IMR-90 (cell line): ENCODE measurements around the gene LENEP. TPM values are rescaled to one million over a fixed set of nuclear protein-coding genes. Genes with fewer than 3 reads are reported as not detected.
A peak's percentile ranks its signal among the peaks of the same experiment; 100 is the strongest.

Experiments
- ATAC-seq: fragments of 200-7000 bp; cut with Tn5 transposase; 2 replicates; pipeline ENCODE4 v1.9.1; 2020; ENCODE audit warnings: low read depth, mild to moderate bottlenecking, moderate library complexity
- BruUV-seq: library from RNA; stranded (reverse); fragments of 400-500 nt; replicated peaks from 2 replicates; lab custom pipeline; 2021; lab: Mats Ljungman, UMichigan
- CTCF ChIA-PET: fragments of 300-600 bp; formaldehyde crosslinking; extraction: SDS; loops from one replicate; lab custom pipeline; 2021; ENCODE audit warnings: antibody characterized with exemption; lab: Yijun Ruan, JAX
- POLR2A ChIA-PET: fragments of 300-600 bp; sonication (Branson Sonifier 250); formaldehyde crosslinking; loops from one replicate; lab custom pipeline; 2022; ENCODE audit warnings: antibody characterized with exemption; ENCODE audit not compliant: unreplicated experiment; lab: Charles Lee
- DNase-seq: peaks from one replicate; pipeline ENCODE4 v3.0.0; 2013
- H2AFZ ChIP-seq: replicated peaks from 2 replicates; pipeline ENCODE3; 2013; ENCODE audit warnings: low read length, mild to moderate bottlenecking; ENCODE audit not compliant: poor library complexity
- H2AK5ac ChIP-seq: 2 replicates; pipeline ENCODE4 v1.6.1; 2013; ENCODE audit warnings: low read depth, low read length, inconsistent platforms
- H2AK9ac ChIP-seq: replicated peaks from 2 replicates; pipeline ENCODE3; 2013; ENCODE audit warnings: mild to moderate bottlenecking, low read depth, low read length, moderate library complexity; ENCODE audit not compliant: poor library complexity
- H2BK120ac ChIP-seq: 2 replicates; pipeline ENCODE4 v1.6.1; 2013; ENCODE audit warnings: low read depth, low read length, inconsistent platforms
- H2BK15ac ChIP-seq: 3 replicates; pipeline ENCODE4 v1.6.1; 2013; ENCODE audit warnings: low read depth, low read length, inconsistent platforms
- H2BK20ac ChIP-seq: 2 replicates; pipeline ENCODE4 v1.6.1; 2013; ENCODE audit warnings: low read depth, mild to moderate bottlenecking, inconsistent platforms, low read length, moderate library complexity
- H2BK5ac ChIP-seq: 2 replicates; pipeline ENCODE4 v1.6.1; 2013; ENCODE audit warnings: mild to moderate bottlenecking, low read depth, low read length, inconsistent platforms; ENCODE audit not compliant: poor library complexity, severe bottlenecking
- H3K14ac ChIP-seq: replicated peaks from 2 replicates; pipeline ENCODE4 v1.6.1; 2013; ENCODE audit warnings: low read depth, low read length, inconsistent platforms
- H3K18ac ChIP-seq: 2 replicates; pipeline ENCODE4 v1.6.1; 2013; ENCODE audit warnings: low read depth, low read length, control low read depth
- H3K23ac ChIP-seq: 2 replicates; pipeline ENCODE4 v1.6.1; 2013; ENCODE audit warnings: low read depth, low read length, inconsistent platforms
- H3K27ac ChIP-seq: 2 replicates; pipeline ENCODE4 v1.5.1; 2013; ENCODE audit warnings: mild to moderate bottlenecking, control low read depth, low read length; ENCODE audit not compliant: insufficient read depth
- H3K27me3 ChIP-seq: 2 replicates; pipeline ENCODE4 v1.6.1; 2013; ENCODE audit warnings: low read length; ENCODE audit not compliant: control insufficient read depth, insufficient read depth
- H3K36me3 ChIP-seq: 2 replicates; pipeline ENCODE4 v1.6.1; 2013; ENCODE audit warnings: low read length, mixed read lengths; ENCODE audit not compliant: control insufficient read depth, insufficient read depth
- H3K4ac ChIP-seq: 2 replicates; pipeline ENCODE4 v1.6.1; 2013; ENCODE audit warnings: low read depth, low read length, inconsistent platforms
- H3K4me1 ChIP-seq: 2 replicates; pipeline ENCODE4 v1.6.1; 2013; ENCODE audit warnings: low read length, mixed read lengths; ENCODE audit not compliant: control insufficient read depth, insufficient read depth
- H3K4me2 ChIP-seq: 2 replicates; pipeline ENCODE4 v1.6.1; 2013; ENCODE audit warnings: low read depth, mild to moderate bottlenecking, control low read depth, low read length, moderate library complexity
- H3K4me3 ChIP-seq: 2 replicates; pipeline ENCODE4 v1.5.1; 2013; ENCODE audit warnings: low read depth, mild to moderate bottlenecking, control low read depth, low read length, moderate library complexity; ENCODE audit not compliant: insufficient read depth
- H3K56ac ChIP-seq: 2 replicates; pipeline ENCODE4 v1.6.1; 2013; ENCODE audit warnings: low read length, inconsistent platforms; ENCODE audit not compliant: insufficient read depth; ENCODE audit errors: extremely low read depth
- H3K79me1 ChIP-seq, 2 experiments: 2 replicates each; pipeline ENCODE4 v1.6.1; 2013; ENCODE audit warnings: low read length in 2 of 2, inconsistent platforms in 1 of 2, low read depth in 1 of 2
- H3K9ac ChIP-seq: 2 replicates; pipeline ENCODE4 v1.6.1; 2013; ENCODE audit warnings: low read depth, low read length, control low read depth
- H3K9me1 ChIP-seq: 2 replicates; pipeline ENCODE4 v1.6.1; 2013; ENCODE audit warnings: low read length, inconsistent platforms; ENCODE audit not compliant: insufficient read depth
- H3K9me3 ChIP-seq: 2 replicates; pipeline ENCODE4 v1.6.1; 2013; ENCODE audit warnings: low read length; ENCODE audit not compliant: control insufficient read depth, insufficient read depth
- H4K20me1 ChIP-seq: 2 replicates; pipeline ENCODE4 v1.6.1; 2013; ENCODE audit warnings: low read length, inconsistent platforms; ENCODE audit not compliant: insufficient read depth
- H4K5ac ChIP-seq: 2 replicates; pipeline ENCODE4 v1.6.1; 2013; ENCODE audit warnings: mild to moderate bottlenecking, low read depth, low read length, control low read depth
- H4K8ac ChIP-seq, 2 experiments: 2 replicates each; pipeline ENCODE4 v1.6.1; 2013; ENCODE audit warnings: low read depth in 2 of 2, low read length in 2 of 2, control low read depth in 1 of 2, inconsistent platforms in 1 of 2
- H4K91ac ChIP-seq: 2 replicates; pipeline ENCODE4 v1.6.1; 2013; ENCODE audit warnings: low read depth, low read length, inconsistent platforms; ENCODE audit not compliant: insufficient read depth
- BHLHE40 ChIP-seq: fragments of 150-350 bp; IDR thresholded peaks from 2 replicates; pipeline ENCODE4 v1.6.1; 2016; ENCODE audit warnings: mild to moderate bottlenecking, low read depth, low read length
- MAZ ChIP-seq: IDR thresholded peaks from 2 replicates; pipeline ENCODE4 v1.6.1; 2012; ENCODE audit warnings: low read depth, mild to moderate bottlenecking, low read length, improper control_type of control experiment, moderate library complexity, borderline replicate concordance
- RCOR1 ChIP-seq: IDR thresholded peaks from 2 replicates; pipeline ENCODE4 v1.6.1; 2012; ENCODE audit warnings: mild to moderate bottlenecking, low read length, improper control_type of control experiment; ENCODE audit not compliant: insufficient replicate concordance
- WGBS, 2 experiments: methylation state at CpG; one replicate each; pipeline versions ENCODE4 v1.1.5 to v1.1.7; 2013; ENCODE audit warnings: missing lambda C conversion rate in 2 of 2; ENCODE audit not compliant: insufficient read length in 1 of 2; ENCODE audit errors: extremely low coverage in 2 of 2; 5-methylcytosine and 5-hydroxymethylcytosine counted together
- dilution Hi-C: fragments of 300-500 bp; cut with HindIII; formaldehyde crosslinking; loops from one replicate; pipeline ENCODE4 v1.14.3; 2018; ENCODE audit warnings: low sequenced_read_pairs; ENCODE audit not compliant: unreplicated experiment
- in situ Hi-C: fragments of 300-500 bp; cut with MboI; formaldehyde crosslinking; loops from 3 replicates; pipeline ENCODE4 v1.14.3; 2019; ENCODE audit warnings: low sequenced_read_pairs, inconsistent platforms, mixed read lengths
- intact Hi-C: fragments of 100-400 bp; cut with micrococcal nuclease; formaldehyde crosslinking; loops from 2 replicates; pipeline ENCODE4 v1.10.0; 2022
- polyA plus RNA-seq, 3 experiments: library from polyadenylated mRNA; depleted of rRNA; stranded (reverse); fragments of >200 nt; gene quantifications; 2 replicates each; pipeline ENCODE4 v1.2.3, GENCODE V29; 2012; ENCODE audit warnings: low replicate concordance in 1 of 3
- total RNA-seq: library from RNA; depleted of rRNA; stranded (reverse); fragments of >200 nt; gene quantifications from 2 replicates; pipeline ENCODE4 v1.2.3, GENCODE V29; 2012

Gene LENEP
- total and polyA plus RNA-seq, 2 of the 4 experiments (the other 2 are of a cell fraction), result not detected

- ATAC-seq (no peak), DNase-seq (no peak)
- Histone ChIP-seq H3K4ac (no peak overlapping the region), H3K79me1 (no peaks in the 10 kb centered on the region), H4K5ac (no peak overlapping the region), H3K9ac (no peak overlapping the region), H4K8ac (no peak overlapping the region), H3K23ac (no peak overlapping the region), H3K56ac (no peak overlapping the region), H3K9me1 (peaks cover 6% of the 10 kb centered on the region; the same call in 1 of the 2 replicates), H2BK120ac (no peak overlapping the region), H3K4me3 (no peak overlapping the region), H3K4me1 (peaks cover 1% of the 10 kb centered on the region; the same call in 1 of the 2 replicates), H3K9me3 (no peaks in the 10 kb centered on the region), H2AK5ac (no peak overlapping the region), H2BK20ac (no peak overlapping the region), H3K4me2 (no peak overlapping the region), H3K27me3 (peaks cover 46% of the 10 kb centered on the region), H2BK15ac (no peak overlapping the region), H3K27ac (no peak overlapping the region), H2BK5ac (no peak overlapping the region), H3K36me3 (no peaks in the 10 kb centered on the region), H3K18ac (no peak overlapping the region), H4K91ac (no peak overlapping the region), H4K20me1 (no peaks in the 10 kb centered on the region; the same call in 1 of the 2 replicates), H2AFZ (no peak overlapping the region), H2AK9ac (peak overlapping the region; percentile 55), H3K14ac (no peak overlapping the region)
- 50% methylated on average over 2 of the region's 20 CpGs; no CpG with 5 or more reads in 1 of the 2 experiments for WGBS, 2 experiments
- dilution Hi-C loops, result no loop called here
- no peak for TF ChIP-seq RCOR1
- no peak for TF ChIP-seq BHLHE40
- TF ChIP-seq MAZ, result no peak
- ChIA-PET CTCF (no interaction called here), POLR2A (no interaction called here)
- intact Hi-C loops, result no loop called here
- BruUV-seq, result no TSS peak
- in situ Hi-C loops, result no loop called here
These were observed 41.2 kb downstream of the LENEP start for GRCh38 chr1:155034318-155035208.
